Sciatic nerve (tissue), 2 donors: ENCODE measurements around the gene TUBGCP3. TPM values are rescaled to one million over a fixed set of nuclear protein-coding genes. Genes with fewer than 3 reads are reported as not detected.

ENCODE experiments used
- ATAC-seq: fragments of 200-7000 bp; cut with Tn5 transposase; one replicate; pipeline ENCODE4 v1.9.1; 2020; ENCODE audit warnings: mild to moderate bottlenecking, moderate library complexity
- DNase-seq: peaks from one replicate; pipeline ENCODE4 v3.0.0-alpha.2; 2020; ENCODE audit warnings: low spot score
- intact Hi-C: fragments of 100-400 bp; cut with DNase I; formaldehyde crosslinking; loops from one replicate; pipeline ENCODE4 v1.14.2; 2022
- total RNA-seq: library from RNA; stranded (reverse); fragmentation: NEBNext Ultra II Directional; extraction: Animal tissue kit (Norgen Biotek cat#: 25700); gene quantifications from one replicate; pipeline ENCODE4 v1.2.1, GENCODE V29; 2021
- donor health status: DM: no; HTN: no; CAD: no.
- donor health status: DM: no; HTN: no; CAD: no.

The TUBGCP3 gene
- total RNA-seq, 1 donor from 2014 or later: 48.9 TPM

DNA sequence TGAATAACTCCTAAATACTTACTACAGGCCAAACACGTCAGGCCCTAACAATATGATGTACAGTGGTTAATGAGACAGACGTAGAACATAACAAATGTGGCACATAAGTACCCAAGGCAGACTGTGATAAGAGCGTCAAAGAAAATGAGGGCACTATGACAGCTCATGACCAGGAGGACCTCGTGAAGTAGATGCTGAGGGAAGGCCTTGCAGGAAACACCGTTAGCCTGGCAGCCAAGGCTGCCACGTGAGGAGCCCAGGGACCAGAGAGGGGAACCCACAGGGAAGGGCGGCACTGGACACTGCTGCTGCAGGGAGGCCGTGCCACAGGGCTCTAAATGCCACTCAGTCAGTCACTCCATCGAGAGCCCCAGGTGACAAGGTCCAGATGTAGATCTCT, 5.7 kb downstream of the TUBGCP3 start:
- intact Hi-C loops: no loop called here
- no peak for ATAC-seq
- DNase-seq: no peak

DNA sequence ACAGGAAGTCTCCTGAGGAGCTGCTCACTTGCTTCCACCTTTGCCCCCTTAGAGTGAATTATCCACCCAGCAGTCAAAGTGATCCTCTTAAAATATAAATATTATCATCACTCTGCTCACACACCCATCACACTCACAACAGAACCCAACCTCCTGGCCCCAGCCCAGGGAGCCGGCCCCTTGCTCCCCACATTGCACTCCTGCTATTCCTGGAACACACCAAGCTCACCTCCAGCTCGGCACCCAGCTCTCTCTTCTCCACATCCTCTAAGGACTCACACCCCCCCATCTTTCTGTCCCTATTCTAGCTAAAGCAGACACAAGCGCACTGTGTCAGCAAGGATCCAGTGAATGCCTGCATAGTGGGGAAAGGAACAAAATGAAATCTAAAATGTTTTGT, 7.0 kb downstream of the TUBGCP3 start:
- intact Hi-C loops: no loop called here
- DNase-seq: no peak
- ATAC-seq: no peak

DNA sequence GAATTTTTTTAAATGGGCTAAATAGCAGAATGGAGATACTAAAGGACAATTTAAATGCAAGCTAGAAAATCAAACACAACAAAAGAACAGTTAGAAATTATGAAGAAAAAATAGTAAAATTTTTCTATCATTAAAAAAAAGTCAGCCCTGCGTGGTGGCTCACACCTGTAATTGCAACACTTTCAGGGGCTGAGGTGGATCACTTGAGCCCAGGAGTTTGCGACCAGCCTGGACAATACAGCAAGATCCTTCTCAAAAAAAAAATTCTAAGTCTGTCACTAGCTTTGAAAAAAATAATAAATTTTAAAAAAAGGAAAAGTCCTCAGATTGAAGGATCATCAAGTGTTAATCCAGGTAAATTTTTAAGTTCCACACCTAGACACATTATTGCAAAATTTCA, 7.7 kb downstream of the TUBGCP3 start:
- no peak for DNase-seq
- ATAC-seq: no peak
- intact Hi-C loops: no loop called here

DNA sequence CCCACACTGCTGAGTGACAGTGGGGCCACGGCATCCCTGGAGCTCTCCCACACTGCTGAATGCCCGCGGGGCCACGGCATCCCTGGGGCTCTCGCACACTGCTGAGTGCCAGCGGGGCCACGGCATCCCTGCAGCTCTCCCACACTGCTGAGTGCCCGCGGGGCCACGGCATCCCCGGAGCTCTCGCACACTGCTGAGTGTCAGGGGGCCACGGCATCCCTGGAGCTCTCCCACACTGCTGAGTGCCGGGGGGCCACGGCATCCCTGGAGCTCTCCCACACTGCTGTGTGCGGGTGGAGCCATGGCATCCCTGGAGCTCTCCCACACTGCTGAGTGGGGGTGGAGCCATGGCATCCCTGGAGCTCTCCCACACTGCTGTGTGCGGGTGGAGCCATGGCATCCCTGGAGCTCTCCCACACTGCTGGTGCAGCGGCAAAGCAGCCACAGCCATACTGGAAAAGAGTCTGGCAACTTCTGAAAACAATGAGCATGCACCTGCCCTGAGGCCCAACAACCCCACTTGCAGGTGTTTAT, 8.6 kb downstream of the TUBGCP3 start:
- DNase-seq: no peak
- intact Hi-C loops: no loop called here

DNA sequence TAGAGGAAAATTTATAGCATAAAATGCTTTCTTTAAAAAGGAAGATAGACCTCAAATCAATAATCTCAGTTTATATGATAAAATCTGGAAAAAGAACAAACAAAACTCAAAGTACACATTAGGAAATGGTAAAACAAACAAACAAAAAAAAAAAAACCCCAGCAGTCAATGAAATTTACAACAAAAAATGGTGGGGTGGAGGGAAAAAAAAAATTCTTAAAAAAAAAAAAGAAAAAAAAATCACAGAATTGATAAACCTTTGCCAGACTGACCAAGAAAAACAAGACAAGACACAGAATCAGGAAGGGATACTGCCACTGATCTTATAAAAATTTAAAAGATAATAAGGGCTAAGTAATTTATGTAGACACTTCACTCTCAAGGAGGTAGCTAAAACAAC, 11.2 kb downstream of the TUBGCP3 start:
- ATAC-seq: no peak

More for the DNA sequence above, 8.6 kb downstream of the TUBGCP3 start:
- ATAC-seq: no peak

DNA sequence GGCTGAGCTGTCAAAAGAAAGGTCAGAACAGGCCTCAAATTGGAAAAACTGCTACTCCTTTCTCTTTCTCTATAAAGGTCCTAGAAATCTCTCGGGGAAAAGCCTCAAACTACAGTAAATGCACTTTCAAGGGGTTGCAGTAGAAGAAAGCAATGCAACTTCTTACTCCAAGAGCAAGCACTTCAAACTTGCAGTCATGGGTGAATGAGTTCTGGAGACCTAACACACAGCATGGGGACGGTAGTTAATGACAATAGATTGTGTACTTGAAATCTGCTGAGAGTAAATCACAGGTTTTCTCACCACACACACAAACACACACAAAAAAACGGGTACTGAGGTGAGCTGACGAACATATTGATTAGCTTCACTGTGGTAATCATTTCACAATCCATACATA, 11.8 kb downstream of the TUBGCP3 start:
- intact Hi-C loops: no loop called here
- ATAC-seq: no peak
- DNase-seq: no peak

More for the DNA sequence above, 11.2 kb downstream of the TUBGCP3 start:
- intact Hi-C loops: no loop called here
- no peak for DNase-seq

DNA sequence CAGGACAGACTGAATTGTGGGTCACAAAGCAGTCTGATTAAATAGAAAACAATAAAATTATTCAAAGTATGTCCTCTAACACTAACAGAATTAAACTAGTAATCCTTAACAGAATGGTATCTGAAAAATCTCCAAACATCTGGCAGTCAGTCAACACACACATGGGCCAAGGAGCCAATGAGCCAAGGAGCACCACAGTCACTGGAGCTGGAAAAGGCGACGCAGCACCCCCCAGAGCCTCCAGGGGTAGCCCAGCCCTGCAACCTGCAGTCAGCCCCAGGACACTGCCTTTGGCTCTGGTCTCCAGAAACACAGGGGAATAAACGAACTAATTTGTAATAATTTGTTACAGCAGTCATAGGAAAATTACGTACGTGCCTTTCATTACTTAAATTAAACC, 12.3 kb downstream of the TUBGCP3 start:
- intact Hi-C loops: no loop called here
- no peak for DNase-seq
- ATAC-seq: no peak

DNA sequence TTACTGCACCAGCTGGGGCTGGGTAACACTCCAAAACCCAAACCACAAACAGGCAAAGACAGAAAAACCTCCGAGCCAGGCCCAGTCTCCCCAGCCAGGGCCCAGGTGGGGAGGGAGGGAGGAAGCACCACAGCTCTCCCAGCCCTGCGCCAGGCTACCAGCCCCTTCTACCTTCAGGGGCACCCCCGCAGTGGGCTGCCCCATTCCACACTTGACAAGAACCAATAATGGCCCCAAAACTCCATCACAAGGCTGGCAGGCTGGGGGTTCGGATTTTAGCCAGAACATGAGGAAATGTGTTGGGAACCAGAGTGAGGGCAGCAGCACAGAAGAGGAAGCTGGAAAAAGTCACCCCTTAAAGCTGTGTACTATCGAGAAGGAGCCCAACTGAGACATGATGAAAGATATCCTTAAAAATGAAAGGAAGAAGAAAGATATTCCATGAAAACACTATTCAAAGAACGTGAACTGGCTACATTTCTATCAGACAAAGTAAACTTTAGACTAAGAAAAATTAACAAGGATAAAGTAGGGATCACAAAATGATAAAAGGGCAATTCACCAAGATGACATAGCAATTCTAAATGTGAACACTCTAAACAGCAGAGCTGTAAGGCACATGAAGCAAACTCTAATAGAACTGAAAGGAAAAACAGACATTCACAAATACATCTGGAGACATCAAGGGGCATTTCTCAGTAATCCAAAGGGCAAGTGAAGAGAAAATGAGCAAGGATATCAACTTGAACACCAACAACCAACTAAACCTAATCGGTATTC, 12.9 kb downstream of the TUBGCP3 start:
- intact Hi-C loops: no loop called here
- no peak for DNase-seq
- ATAC-seq: no peak

DNA sequence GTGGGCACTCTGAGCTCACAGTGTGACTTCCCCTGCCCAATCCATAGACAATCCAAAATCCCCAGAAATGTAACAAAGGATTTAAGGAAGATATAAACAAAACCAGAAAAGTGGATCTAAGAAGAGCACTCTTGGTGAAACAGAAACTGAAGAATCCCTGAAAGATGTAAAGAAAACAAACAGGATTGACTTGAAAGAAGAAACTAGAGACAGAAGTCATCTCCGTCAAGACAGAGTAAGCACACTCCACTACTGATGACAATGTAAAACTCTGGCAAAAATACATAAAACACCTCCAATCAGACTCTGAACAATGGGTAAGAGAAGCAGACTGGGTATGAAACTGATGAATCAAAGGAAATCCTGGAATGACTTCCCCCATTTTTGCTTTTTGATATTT, 13.5 kb downstream of the TUBGCP3 start:
- DNase-seq (no peak), ATAC-seq (no peak)
- intact Hi-C loops: no loop called here

DNA sequence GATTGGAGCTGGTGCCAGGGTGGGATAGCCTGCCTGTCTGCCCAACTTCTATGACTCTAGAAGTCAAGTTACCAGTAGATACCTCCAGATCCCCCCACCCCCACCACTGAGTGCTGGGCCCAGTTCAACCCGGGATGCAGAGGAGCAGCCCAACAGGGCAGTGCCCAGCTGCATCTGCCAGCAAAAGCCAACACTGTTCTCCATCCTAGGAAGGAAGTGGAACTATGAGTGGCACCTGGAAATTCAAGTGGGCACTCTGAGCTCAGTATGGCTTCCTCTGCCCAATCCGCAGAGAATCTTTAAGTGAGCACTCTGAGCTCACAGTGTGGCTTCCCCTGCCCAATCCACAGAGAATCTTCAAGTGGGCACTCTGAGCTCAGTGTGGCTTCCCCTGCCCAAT, 14.2 kb downstream of the TUBGCP3 start:
- ATAC-seq: no peak
- intact Hi-C loops: no loop called here
- DNase-seq: no peak

DNA sequence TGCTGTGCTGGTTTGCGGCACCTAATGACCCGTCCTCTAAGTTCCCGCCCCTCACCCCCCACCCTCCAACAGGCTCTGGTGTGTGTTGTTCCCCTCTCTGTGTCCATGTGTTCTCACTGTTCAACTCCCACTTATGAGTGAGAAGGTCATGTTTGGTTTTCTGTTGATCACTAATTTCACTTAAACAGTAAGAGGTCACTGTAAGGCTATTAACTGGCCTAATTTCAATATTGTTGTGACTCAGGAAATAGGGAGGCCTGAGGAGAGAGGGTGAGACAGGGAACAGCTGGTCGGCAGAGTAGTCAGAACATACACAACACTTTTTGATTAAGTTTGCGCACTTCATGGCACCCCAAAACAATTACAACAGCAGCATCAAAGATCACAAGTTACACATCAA, 15.6 kb downstream of the TUBGCP3 start:
- intact Hi-C loops: no loop called here
- no peak for ATAC-seq
- no peak for DNase-seq

DNA sequence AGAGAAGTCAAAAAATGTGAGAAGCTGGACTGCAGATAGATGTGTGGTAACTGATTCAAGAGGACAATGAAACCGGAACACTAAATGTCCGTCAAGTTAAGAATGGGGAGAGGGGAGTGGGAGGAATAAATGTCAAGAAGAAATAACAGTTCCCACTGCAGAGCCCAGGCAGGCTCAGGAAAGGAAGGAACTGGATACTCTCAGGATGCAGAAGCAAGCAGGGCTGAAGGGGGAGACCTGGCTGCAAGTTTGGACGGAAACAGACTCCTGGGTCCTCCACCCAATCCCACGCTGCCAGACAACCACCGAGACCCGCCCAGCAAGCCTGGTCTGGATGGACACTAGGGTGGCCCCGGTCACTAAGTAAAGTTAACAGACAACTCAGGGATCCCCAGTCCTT, 18.1 kb downstream of the TUBGCP3 start:
- DNase-seq (no peak), ATAC-seq (no peak)
- intact Hi-C loops: no loop called here

DNA sequence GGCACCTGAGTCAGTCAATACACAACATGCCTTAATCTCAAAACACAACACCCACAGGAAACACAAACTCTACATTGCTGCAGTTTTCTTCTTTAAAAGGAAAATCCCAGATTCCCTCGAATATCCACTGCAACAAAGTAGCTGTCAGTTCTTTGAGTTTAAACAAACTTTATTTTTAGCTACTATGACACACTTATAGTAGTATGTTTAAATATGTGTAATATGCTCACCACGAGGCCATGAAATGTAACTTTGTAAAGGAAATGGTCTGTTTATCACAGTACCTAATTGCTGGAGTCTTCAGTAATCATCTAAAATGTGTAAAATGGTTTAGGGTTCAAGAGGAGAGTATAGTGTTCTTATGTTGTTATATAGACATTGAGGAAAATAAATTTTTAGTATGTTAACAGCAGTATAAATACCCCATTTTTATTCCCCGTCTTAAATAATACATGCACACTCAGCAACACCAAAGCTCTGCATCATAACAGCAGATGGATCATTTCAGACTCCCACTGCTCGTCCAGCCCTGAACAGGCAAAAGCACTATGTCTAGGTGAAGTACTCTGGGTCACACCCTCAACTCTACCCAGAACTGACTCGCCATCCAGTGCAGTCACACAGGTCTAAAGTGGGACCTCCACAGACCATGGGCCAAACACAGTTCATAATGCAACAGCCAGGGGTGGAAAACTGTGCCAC, 20.6 kb downstream of the TUBGCP3 start:
- DNase-seq (no peak), ATAC-seq (no peak)
- intact Hi-C loops: no loop called here

DNA sequence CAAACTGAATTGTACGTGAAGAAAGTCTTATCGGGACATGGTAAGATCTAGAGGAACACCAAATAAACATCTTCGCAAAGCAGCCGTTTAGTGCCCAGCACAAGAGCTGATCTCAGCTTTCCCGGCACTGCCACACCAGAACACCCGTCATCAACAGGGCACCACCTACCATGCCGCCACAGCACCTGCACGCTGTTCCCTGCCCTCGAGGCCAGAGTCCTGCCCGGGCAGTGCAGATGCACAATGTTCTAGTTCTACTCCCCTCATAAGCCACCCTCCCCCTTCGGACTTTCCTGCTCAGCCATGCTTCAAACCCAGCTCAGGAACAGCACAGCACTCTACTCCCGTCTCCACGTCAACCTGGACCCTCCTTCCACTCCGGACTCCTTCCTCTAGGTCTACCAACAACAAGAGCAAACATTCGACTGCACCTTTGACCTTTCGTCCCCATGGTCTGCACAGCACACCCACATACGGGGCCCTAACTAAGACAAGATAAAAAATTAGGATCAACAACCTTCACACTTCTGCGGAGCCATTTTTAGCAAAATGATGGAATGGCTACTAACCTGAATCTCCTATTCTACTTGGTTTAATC, 25.1 kb downstream of the TUBGCP3 start:
- ATAC-seq (no peak), DNase-seq (no peak)
- intact Hi-C loops: no loop called here

DNA sequence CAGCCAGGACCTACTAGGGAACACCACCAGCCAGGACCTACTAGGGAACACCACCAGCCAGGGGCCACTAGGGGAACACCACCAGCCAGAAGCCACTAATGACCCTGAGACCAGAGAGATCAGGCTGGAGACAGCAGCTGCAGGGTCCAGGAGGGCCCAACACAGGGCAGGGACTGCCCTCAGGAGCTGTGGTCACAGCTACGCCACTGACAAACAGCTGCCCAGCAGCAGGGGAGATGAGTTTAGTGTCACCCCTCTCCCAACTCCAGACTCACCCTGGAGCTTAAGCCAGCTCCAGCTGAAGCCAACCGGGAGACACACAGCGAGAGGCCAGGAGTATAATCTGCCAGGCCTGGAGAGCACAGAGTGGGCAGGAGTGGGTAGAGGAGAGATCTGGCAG, 25.7 kb downstream of the TUBGCP3 start:
- intact Hi-C loops: no loop called here
- ATAC-seq: no peak
- no peak for DNase-seq

DNA sequence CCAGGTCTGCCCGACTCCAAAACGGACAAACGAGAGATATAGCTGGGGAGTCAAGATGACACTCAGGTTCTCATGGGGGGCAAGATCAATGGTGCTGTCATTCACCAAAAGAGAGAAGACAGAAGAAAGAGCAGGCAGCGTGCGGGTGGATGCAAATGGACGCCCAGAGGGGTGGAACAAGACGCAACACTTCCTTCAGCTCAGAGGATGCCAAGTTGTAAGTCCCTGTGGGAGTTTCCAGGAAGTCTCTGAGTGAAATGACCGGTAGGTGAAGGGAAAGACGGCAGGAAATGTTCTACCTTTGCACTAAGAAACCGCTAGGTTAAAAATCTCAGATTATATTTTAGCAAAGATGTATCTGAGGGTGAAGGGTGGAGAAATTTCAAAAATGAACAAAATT, 26.5 kb downstream of the TUBGCP3 start:
- no peak for DNase-seq
- no peak for ATAC-seq
- intact Hi-C loops: no loop called here

DNA sequence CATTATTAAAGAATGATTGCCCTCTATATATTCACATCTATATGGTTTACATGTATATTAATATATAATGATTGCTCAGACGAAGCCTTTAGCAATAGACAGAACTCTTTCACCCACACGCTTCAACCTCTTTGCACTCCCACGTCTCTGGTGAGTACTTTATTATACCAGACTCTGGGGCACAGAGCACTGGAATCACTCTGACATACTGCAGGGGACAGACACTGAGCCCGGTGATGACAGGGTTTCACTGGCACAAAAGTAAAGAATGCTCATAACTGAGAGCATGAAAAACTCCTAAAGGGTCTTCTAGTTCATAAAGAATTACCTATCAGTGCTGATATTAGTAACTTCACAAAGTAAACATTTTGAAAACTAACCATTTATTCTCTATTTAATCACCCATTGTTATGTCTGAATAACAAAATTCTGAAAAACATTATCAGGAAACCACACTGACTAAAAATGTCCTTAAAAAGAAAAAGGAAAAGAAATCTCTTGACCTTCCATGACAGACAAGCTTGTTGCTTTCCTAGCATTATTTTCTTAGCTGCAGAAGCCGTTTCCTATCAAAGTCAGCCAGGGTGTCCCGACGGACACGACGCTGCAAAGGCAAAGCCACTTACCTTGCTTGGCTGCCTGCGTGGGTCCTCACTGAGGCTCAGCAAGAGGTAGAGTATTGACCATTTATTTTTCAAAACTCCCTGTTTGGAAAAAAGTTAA, 29.1 kb downstream of the TUBGCP3 start:
- ATAC-seq (no peak), DNase-seq (no peak)
- intact Hi-C loops: no loop called here

DNA sequence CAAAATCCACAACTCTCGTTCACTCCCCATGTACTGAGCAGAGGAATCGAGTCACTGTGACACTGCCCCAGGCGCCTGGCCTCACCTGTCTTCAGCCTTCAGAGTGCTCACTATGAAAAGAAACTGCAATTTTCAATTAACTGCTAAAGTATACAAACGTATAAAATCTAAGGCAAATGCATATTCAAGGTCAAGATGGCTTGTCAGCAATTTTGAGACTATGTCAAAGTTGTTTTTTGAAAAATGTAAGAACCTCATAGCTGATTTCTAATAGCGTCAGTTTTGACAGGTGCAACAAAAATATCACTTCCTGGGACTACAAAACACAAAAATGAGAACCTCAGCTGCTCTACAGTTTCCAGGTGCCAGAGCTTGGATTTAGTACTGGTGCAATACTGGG, 31.4 kb downstream of the TUBGCP3 start:
- intact Hi-C loops: no loop called here
- no peak for ATAC-seq
- DNase-seq: no peak

DNA sequence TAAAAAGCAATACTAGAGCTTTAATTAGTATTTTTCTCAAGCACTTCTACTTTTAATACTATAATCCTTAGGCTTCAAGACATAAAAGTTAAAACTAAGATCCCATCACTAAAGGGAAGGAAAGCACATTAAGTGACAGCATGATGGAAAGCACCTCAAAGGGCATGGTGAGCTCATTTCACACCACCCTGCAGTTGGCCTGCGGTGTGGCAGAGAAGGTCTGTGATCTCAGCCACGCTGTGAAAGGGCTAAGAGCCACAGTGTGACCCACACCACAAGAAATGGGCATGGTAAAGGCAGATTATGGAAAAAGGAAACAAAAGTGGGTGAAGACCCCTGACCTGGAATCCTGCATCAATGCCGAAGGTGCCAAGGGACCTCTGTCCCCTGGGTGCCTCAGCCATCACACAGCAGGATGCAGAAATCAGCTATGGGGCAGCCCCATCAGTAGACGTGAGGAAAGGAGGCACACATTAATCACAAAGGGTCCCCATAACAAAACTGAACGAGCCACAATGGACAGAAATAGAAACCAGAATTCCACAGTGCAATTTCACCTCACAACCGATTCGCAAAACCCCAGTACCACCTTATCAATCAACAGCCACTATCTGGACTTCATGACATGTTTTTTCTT, 33.6 kb downstream of the TUBGCP3 start:
- ATAC-seq: no peak
- intact Hi-C loops: no loop called here
- DNase-seq: no peak
